Mesothelial cell of epicardium (in vitro differentiated cells): Measurements from ENCODE around the gene TULP1. TPM values are rescaled to one million over a fixed set of nuclear protein-coding genes. Genes with fewer than 3 reads are reported as not detected.
"Not testable (repeated sequence)": the region's sequence is repeated elsewhere in the genome, so short reads cannot be mapped to it uniquely, and the experiment has no call there.

Source experiments
- DNase-seq, 2 experiments: peaks; one replicate each; pipeline ENCODE4 v3.0.0; 2021; ENCODE audit warnings: low spot score in 2 of 2; ENCODE audit not compliant: unreplicated experiment in 2 of 2
- H3K27ac Mint-ChIP-seq: 2 replicates; pipeline ENCODE4 v1.8.0; 2021; ENCODE audit warnings: mixed read lengths
- H3K27me3 Mint-ChIP-seq: 2 replicates; pipeline ENCODE4 v1.8.0; 2021; ENCODE audit warnings: low read depth, mixed read lengths
- H3K36me3 Mint-ChIP-seq: 2 replicates; pipeline ENCODE4 v1.8.0; 2021; ENCODE audit warnings: mixed read lengths
- H3K4me1 Mint-ChIP-seq: 2 replicates; pipeline ENCODE4 v1.8.0; 2021; ENCODE audit warnings: mixed read lengths
- H3K4me3 Mint-ChIP-seq: 2 replicates; pipeline ENCODE4 v1.8.0; 2021; ENCODE audit warnings: mild to moderate bottlenecking, moderate library complexity, mixed read lengths
- H3K9me3 Mint-ChIP-seq: 2 replicates; pipeline ENCODE4 v1.8.0; 2021; ENCODE audit warnings: mixed read lengths
- total RNA-seq: library from RNA; stranded (reverse); gene quantifications from 3 replicates; pipeline ENCODE4 v1.2.1, GENCODE V29; 2021
- TF ChIP-seq, protein P1 (sequence below): fragments of 200-600 bp; sonication (generic); IDR thresholded peaks from one replicate; pipeline ENCODE4 v1.5.0; 2021; ENCODE audit warnings: antibody characterized with exemption; ENCODE audit not compliant: unreplicated experiment

TULP1 gene
- total RNA-seq, 1 donor from 2014 or later = 17.7 TPM

DNA sequence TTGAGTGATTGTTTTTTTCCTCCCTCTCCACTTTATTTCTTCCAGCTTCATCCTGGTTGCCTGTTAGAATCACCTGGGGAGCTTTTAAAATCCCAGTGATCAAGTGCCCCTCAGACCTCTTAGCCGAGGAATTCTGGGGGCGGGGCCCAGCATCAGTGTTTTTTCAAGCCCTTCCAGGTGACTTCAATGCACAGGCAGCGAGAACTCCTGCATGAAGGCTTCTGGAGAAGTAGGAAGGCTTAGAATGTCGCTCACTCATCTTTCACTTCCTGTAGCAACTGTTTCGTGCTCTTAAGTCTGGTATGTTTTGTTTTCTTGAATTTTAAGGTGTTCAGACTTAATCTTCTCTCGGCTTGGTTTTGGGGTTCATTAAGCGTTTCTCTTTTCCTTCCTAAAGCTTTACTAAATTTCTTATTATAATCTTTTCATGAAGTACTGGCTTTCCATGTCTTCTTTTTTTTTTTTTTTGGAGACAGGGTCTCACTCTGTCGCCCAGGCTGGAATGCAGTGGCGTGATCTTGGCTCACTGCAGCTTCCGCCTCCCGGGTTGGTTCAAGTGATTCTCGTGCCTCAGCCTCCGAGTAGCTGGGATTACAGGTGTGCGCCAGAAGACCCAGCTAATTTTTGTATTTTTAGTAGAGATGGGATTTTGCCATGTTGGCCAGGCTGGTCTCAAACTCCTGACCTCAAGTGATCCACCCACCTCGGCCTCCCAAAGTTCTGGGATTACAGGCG, 30.9 kb upstream of the TULP1 start:
- TF ChIP-seq, protein P1, sequence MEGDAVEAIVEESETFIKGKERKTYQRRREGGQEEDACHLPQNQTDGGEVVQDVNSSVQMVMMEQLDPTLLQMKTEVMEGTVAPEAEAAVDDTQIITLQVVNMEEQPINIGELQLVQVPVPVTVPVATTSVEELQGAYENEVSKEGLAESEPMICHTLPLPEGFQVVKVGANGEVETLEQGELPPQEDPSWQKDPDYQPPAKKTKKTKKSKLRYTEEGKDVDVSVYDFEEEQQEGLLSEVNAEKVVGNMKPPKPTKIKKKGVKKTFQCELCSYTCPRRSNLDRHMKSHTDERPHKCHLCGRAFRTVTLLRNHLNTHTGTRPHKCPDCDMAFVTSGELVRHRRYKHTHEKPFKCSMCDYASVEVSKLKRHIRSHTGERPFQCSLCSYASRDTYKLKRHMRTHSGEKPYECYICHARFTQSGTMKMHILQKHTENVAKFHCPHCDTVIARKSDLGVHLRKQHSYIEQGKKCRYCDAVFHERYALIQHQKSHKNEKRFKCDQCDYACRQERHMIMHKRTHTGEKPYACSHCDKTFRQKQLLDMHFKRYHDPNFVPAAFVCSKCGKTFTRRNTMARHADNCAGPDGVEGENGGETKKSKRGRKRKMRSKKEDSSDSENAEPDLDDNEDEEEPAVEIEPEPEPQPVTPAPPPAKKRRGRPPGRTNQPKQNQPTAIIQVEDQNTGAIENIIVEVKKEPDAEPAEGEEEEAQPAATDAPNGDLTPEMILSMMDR = no peak
- Mint-ChIP-seq H3K27me3 (no peaks in the 10 kb centered on the region), H3K9me3 (peaks cover 9% of the 10 kb centered on the region), H3K36me3 (peaks cover 2% of the 10 kb centered on the region), H3K27ac (peak overlapping the region; percentile 56), H3K4me3 (no peak overlapping the region), H3K4me1 (peaks cover 33% of the 10 kb centered on the region)
- no peak for DNase-seq

DNA sequence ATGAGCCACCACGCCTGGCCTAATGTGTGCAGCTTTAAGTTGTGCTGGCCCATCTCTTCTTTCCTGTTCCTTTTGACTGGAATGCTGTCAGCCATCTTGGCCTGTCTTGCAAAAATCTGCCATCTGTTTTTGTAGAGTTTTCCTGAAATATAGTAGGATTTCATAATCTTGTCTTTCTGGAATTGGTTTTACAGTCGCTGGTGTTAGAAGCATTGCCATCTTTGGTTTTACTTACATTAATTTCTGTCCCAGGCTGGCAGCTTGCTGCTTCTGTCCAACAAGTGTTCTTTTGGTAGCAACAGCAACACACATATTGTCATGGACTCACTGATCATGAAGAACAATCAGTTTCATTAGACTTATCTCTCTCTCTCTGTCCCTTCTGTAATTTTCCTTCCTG, 29.1 kb upstream of the TULP1 start:
- TF ChIP-seq, protein P1 = no peak
- peaks cover 25% of the 10 kb centered on the region for H3K4me1 Mint-ChIP-seq
- DNase-seq = no peak
- H3K27me3 Mint-ChIP-seq = no peaks in the 10 kb centered on the region
- H3K9me3 Mint-ChIP-seq = peaks cover 9% of the 10 kb centered on the region
- H3K36me3 Mint-ChIP-seq = peaks cover 2% of the 10 kb centered on the region
- H3K27ac Mint-ChIP-seq = no peak overlapping the region
- no peak overlapping the region for H3K4me3 Mint-ChIP-seq

DNA sequence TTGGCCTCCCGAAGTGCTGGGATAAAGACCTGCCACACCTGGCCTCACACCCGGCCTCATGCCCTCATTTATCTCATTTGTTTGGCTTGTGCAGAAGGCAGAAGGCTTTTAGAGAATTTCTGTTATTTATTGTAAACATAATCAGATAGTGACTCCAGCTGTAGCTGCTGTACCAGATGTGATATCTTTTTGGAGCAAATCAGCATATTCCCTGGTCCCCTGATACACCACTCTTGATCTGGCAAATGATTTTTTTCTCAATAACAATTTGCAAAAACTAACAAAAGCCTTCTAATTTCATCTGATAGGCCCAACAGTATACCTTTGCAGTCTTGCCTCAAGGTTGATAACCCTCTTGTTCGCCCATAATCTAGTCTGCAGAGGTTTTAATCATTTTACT, 26.5 kb upstream of the TULP1 start:
- H3K9me3 Mint-ChIP-seq = peaks cover 9% of the 10 kb centered on the region
- H3K4me1 Mint-ChIP-seq = peaks cover 25% of the 10 kb centered on the region
- no peak for DNase-seq
- H3K36me3 Mint-ChIP-seq = peaks cover 2% of the 10 kb centered on the region
- H3K27me3 Mint-ChIP-seq = no peaks in the 10 kb centered on the region
- H3K4me3 Mint-ChIP-seq = no peak overlapping the region
- TF ChIP-seq, protein P1 = no peak
- H3K27ac Mint-ChIP-seq = no peak overlapping the region

DNA sequence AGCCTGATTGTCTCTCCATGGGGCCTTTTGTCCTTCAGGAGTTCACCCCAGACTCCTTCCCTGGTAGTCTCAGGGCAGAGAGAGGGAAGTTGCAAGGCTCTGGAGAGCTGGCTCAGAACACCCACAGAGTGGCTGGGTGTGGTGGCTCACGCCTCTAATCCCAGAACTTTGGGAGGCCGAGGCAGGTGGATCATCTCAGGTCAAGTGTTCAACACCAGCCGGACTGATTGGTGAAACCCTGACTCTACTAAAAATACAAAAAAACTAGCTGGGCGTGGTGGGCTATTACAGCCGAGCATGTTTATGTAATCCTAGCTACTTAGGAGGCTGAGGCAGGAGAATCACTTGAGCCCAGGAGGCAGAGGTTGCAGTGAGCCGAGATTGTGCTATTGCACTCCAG, 23.2 kb upstream of the TULP1 start:
- H3K27ac Mint-ChIP-seq, H3K36me3 Mint-ChIP-seq, H3K27me3 Mint-ChIP-seq, DNase-seq, H3K9me3 Mint-ChIP-seq, H3K4me3 Mint-ChIP-seq: not testable (repeated sequence)
- peaks cover 26% of the 10 kb centered on the region for H3K4me1 Mint-ChIP-seq

DNA sequence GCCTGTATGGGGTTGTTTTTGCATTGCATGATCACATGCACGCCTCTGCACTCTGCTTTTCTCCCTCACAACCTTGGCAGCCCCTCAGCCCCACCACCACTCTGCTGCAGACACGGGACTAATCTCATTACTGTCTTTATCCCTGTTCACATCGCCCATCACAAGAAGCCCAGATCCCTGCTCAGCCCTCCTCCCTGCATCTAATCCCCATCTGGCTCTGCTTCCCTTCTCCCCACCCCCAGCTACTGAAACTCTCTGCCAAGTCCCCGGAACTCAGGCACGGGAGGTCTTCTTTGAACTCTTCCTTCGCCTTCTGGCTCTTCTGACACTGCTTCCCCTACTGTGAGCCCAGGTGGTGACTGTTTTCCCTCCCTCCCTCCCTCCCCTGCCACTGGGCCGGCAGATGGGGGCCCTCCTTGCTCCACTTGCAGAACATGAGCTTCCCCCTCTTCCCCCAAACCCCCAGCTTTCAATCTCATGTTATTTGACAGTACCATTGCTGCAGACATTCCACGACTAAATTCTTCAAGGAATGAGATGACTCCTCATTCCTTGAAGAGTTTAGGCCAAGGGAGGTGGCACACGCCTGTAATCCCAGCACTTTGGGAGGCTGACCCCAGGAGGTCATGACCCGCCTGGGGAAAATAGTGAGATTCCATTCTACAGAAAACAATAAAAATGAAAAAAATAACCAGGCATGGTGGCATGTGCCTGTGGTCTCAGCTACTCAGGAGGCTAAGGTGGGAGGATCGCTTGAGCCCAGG, 21.9 kb upstream of the TULP1 start:
- Mint-ChIP-seq H3K27ac (peak overlapping the region; percentile 80), H3K36me3 (no peaks in the 10 kb centered on the region), H3K4me3 (peak overlapping the region; percentile 6), H3K27me3 (no peaks in the 10 kb centered on the region), H3K4me1 (peaks cover 26% of the 10 kb centered on the region), H3K9me3 (no peaks in the 10 kb centered on the region)
- peak in 1 of 2 experiments; percentile 67 for DNase-seq
- TF ChIP-seq, protein P1 = no peak

DNA sequence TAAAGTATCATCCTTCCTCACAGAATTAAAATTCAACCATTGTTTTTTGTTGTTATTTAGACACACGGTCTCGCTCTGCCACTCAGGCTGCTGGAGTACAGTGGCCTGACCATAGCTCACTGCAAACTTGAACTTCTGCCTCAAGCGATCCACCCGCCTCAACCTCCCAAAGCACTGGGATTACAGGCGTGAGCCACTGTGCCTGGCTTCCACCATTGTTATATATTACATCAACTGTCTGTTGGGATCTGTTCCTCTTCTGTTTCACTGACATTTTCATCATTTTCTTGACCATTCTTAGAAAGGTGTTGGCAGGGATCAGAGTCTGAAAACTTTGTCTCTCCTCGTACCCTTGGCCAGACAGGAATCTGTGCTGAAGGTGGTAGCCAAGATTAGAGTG, 21.3 kb upstream of the TULP1 start:
- H3K36me3 Mint-ChIP-seq = no peaks in the 10 kb centered on the region
- H3K9me3 Mint-ChIP-seq = no peaks in the 10 kb centered on the region
- DNase-seq = no peak
- TF ChIP-seq, protein P1 = no peak
- peak overlapping the region; percentile 6 for H3K4me3 Mint-ChIP-seq
- H3K27me3 Mint-ChIP-seq = no peaks in the 10 kb centered on the region
- peak overlapping the region; percentile 80 for H3K27ac Mint-ChIP-seq
- H3K4me1 Mint-ChIP-seq = peaks cover 22% of the 10 kb centered on the region
